Right lobe of liver (tissue), 6 donors: ENCODE measurements around the gene UTF1. TPM values are rescaled to one million over a fixed set of nuclear protein-coding genes. Genes with fewer than 3 reads are reported as not detected.

Experiments
- ATAC-seq, 4 donors: fragments of 200-7000 bp; cut with Tn5 transposase; one replicate each; pipeline ENCODE4 v1.9.1; 2020; ENCODE audit warnings: mild to moderate bottlenecking in 4 of 4, moderate library complexity in 4 of 4
- DNase-seq, 3 donors: peaks; one replicate each; pipeline ENCODE4 v3.0.0-alpha.2; 2020
- H3K27ac ChIP-seq, 3 donors: fragments of 200-600 bp; one replicate each; pipeline ENCODE4 v1.8.0; 2022
- H3K27me3 ChIP-seq, 2 donors: fragments of 200-600 bp; one replicate each; pipeline ENCODE4 v1.8.0; 2022
- H3K36me3 ChIP-seq, 4 donors: fragments of 200-600 bp; sonication (generic) in 1 of 4; one replicate each; pipeline versions ENCODE4 v1.5.1 to v1.8.0; 2017 to 2022; ENCODE audit warnings: control low read depth in 1 of 4
- H3K4me1 ChIP-seq, 4 donors: fragments of 200-600 bp; sonication (generic) in 1 of 4; one replicate each; pipeline versions ENCODE4 v1.5.1 to v1.8.0; 2017 to 2022; ENCODE audit warnings: control low read depth in 1 of 4
- H3K4me3 ChIP-seq, 3 donors: fragments of 200-600 bp; one replicate each; pipeline ENCODE4 v1.8.0; 2022
- H3K9me3 ChIP-seq, 4 donors: fragments of 200-600 bp; sonication (generic) in 1 of 4; one replicate each; pipeline versions ENCODE4 v1.5.1 to v1.8.0; 2017 to 2022; ENCODE audit warnings: control low read depth in 1 of 4
- CTCF ChIP-seq, 4 donors: fragments of 200-600 bp in 3 of 4; fragments of 450-650 bp in 1 of 4; IDR thresholded peaks; one replicate each; pipeline versions ENCODE4 v1.5.1 to v1.8.0; 2016 to 2022; ENCODE audit warnings: antibody characterized with exemption in 4 of 4, mild to moderate bottlenecking in 2 of 4
- POLR2A ChIP-seq: fragments of 450-650 bp; IDR thresholded peaks from one replicate; pipeline ENCODE4 v1.6.1; 2017; ENCODE audit warnings: antibody characterized with exemption, mild to moderate bottlenecking
- WGBS: methylation state at CpG from one replicate; pipeline ENCODE4 v1.1.6; 2018; ENCODE audit warnings: low coverage, low lambda C conversion rate; ENCODE audit not compliant: insufficient coverage; ENCODE audit errors: missing lambda C conversion rate; 5-methylcytosine and 5-hydroxymethylcytosine counted together
- intact Hi-C, 2 donors: fragments of 100-400 bp; cut with DNase I; formaldehyde crosslinking; loops; one replicate each; pipeline versions ENCODE4 v1.11.2 to v1.14.1; 2022
- total RNA-seq, 6 experiments: library from RNA; depleted of rRNA in 2 of 6; stranded (reverse); fragments of >200 nt in 2 of 6; fragmentation: NEBNext Ultra II Directional in 3 of 6; extraction: Animal tissue kit (Norgen Biotek cat#: 25700) in 3 of 6; gene quantifications; one replicate each; pipeline versions ENCODE4 v1.1.0 to v1.2.4, GENCODE V29; 2016 to 2023
- donor health status: DM: no; HTN: yes; CAD: no.
- donor health status: DM: no; HTN: no; CAD: no.
- donor health status: DM: no; HTN: no; CAD: no.
- donor health status: DM: no; HTN: yes; CAD: no.
- donor health status: DM: no; HTN: yes; CAD: no.

The UTF1 gene
- total RNA-seq, 6 experiments from 2014 or later: not detected

- Histone ChIP-seq H3K4me3 (no peak overlapping the region), H3K27ac (no peak overlapping the region), H3K27me3 (peaks cover 0 to 5% of the 10 kb centered on the region in 2 donors), H3K4me1 (no peaks in the 10 kb centered on the region), H3K9me3 (no peaks in the 10 kb centered on the region), H3K36me3 (no peaks in the 10 kb centered on the region)
- ATAC-seq (no peak), DNase-seq (no peak)
- WGBS: no CpG with 5 or more reads among the region's 33 CpGs
- intact Hi-C loops: no loop called here
- TF ChIP-seq CTCF (IDR thresholded peaks at IDR 0.05): no peak
- TF ChIP-seq POLR2A: no peak
Measured at GRCh38 chr10:133245439-133246235, 15.6 kb downstream of the UTF1 start.

GRCh38 chr10:133246236-133246626 lies 16.2 kb downstream of the UTF1 start:
- DNase-seq: no peak
- intact Hi-C loops: no loop called here
- H3K9me3 ChIP-seq: no peaks in the 10 kb centered on the region
- peaks cover 0 to 5% of the 10 kb centered on the region in 2 donors for H3K27me3 ChIP-seq
- no peak overlapping the region for H3K27ac ChIP-seq
- H3K4me1 ChIP-seq: no peaks in the 10 kb centered on the region
- TF ChIP-seq CTCF (IDR thresholded peaks at IDR 0.05) (no peak), POLR2A (no peak)
- H3K4me3 ChIP-seq: no peak overlapping the region
- 41% methylated on average over 6 of the region's 12 CpGs for WGBS
- ATAC-seq: no peak
- no peaks in the 10 kb centered on the region for H3K36me3 ChIP-seq

GRCh38 chr10:133247681-133248333 lies 17.8 kb downstream of the UTF1 start:
- Histone ChIP-seq H3K4me3 (no peak overlapping the region), H3K27ac (no peak overlapping the region), H3K36me3 (no peaks in the 10 kb centered on the region), H3K9me3 (no peaks in the 10 kb centered on the region), H3K27me3 (peaks cover 0 to 5% of the 10 kb centered on the region in 2 donors), H3K4me1 (no peaks in the 10 kb centered on the region)
- no CpG with 5 or more reads among the region's 36 CpGs for WGBS
- no peak for ATAC-seq
- intact Hi-C loops: no loop called here
- no peak for DNase-seq
- no peak for TF ChIP-seq POLR2A
- no peak for TF ChIP-seq CTCF (IDR thresholded peaks at IDR 0.05)

- intact Hi-C loops: no loop called here
- Histone ChIP-seq H3K4me1 (no peaks in the 10 kb centered on the region), H3K9me3 (no peaks in the 10 kb centered on the region), H3K27ac (no peak overlapping the region), H3K36me3 (no peaks in the 10 kb centered on the region), H3K4me3 (no peak overlapping the region), H3K27me3 (peaks cover 0 to 5% of the 10 kb centered on the region in 2 donors)
- TF ChIP-seq POLR2A: no peak
- no peak for TF ChIP-seq CTCF (IDR thresholded peaks at IDR 0.05)
- ATAC-seq (no peak), DNase-seq (no peak)
- 100% methylated on average over 4 of the region's 12 CpGs for WGBS
Measured at GRCh38 chr10:133248334-133248715, 18.3 kb downstream of the UTF1 start.
